HepG2 (cell line): Measurements from ENCODE around the gene FAM229A. TPM values are rescaled to one million over a fixed set of nuclear protein-coding genes. Genes with fewer than 3 reads are reported as not detected.

Experiments
- ADNP ChIP-seq: sonication (generic); formaldehyde crosslinking; IDR thresholded peaks from 2 replicates; pipeline ENCODE4 v1.4.0; 2020; ENCODE audit warnings: missing genetic modification reagents
- HES4 ChIP-seq: sonication (generic); formaldehyde crosslinking; IDR thresholded peaks from 2 replicates; pipeline ENCODE4 v1.9.0; 2021; ENCODE audit warnings: mild to moderate bottlenecking, missing genetic modification reagents, borderline replicate concordance
- HOXA7 ChIP-seq: sonication (generic); formaldehyde crosslinking; IDR thresholded peaks from 2 replicates; pipeline ENCODE4 v1.8.1; 2022; ENCODE audit warnings: mild to moderate bottlenecking, missing genetic modification reagents, moderate library complexity
- KAT7 ChIP-seq: IDR thresholded peaks from 2 replicates; pipeline ENCODE4 v1.6.1; 2018; ENCODE audit warnings: borderline replicate concordance, missing compliant biosample characterization
- MTA3 ChIP-seq: sonication (generic); formaldehyde crosslinking; IDR thresholded peaks from 2 replicates; pipeline ENCODE4 v1.4.0; 2020; ENCODE audit warnings: missing genetic modification reagents
- MTF2 ChIP-seq: sonication (generic); formaldehyde crosslinking; IDR thresholded peaks from 2 replicates; pipeline ENCODE4 v1.5.0; 2020; ENCODE audit warnings: missing genetic modification reagents, borderline replicate concordance
- POLR2AphosphoS5 ChIP-seq: IDR thresholded peaks from 2 replicates; pipeline ENCODE4 v1.6.1; 2012; ENCODE audit warnings: low read depth, low read length
- TCF7 ChIP-seq: sonication (generic); IDR thresholded peaks from 2 replicates; pipeline ENCODE4 v1.6.1; 2016; ENCODE audit warnings: antibody characterized with exemption, low read depth
- ZNF101 ChIP-seq: sonication (generic); formaldehyde crosslinking; IDR thresholded peaks from 2 replicates; pipeline ENCODE4 v1.4.0; 2020; ENCODE audit warnings: mild to moderate bottlenecking, low read depth, missing genetic modification reagents, borderline replicate concordance
- polyA plus RNA-seq, 8 experiments: library from polyadenylated mRNA; depleted of rRNA in 3 of 8; stranded (reverse) in 7 of 8; unstranded in 1 of 8; fragments of >200 nt; fragmentation: Illumina TruSeq in 4 of 8; extraction: Trizol in 4 of 8; gene quantifications; 2 replicates each; pipeline versions ENCODE4 v1.2.1 to v1.2.3, GENCODE V29; 2011 to 2016; ENCODE audit warnings: low read depth in 4 of 8, missing spikeins in 1 of 8, mixed read lengths in 1 of 8; ENCODE audit not compliant: insufficient read depth in 1 of 8
- total RNA-seq, 5 experiments: library from RNA; depleted of rRNA; stranded (reverse); fragments of >200 nt; fragmentation: Illumina TruSeq; extraction: Trizol; gene quantifications; 2 replicates each; pipeline ENCODE4 v1.2.3, GENCODE V29; 2016; ENCODE audit warnings: low read depth in 1 of 5
- TF ChIP-seq, protein P1 (sequence below): sonication (generic); formaldehyde crosslinking; IDR thresholded peaks from 2 replicates; pipeline ENCODE4 v1.4.0; 2020; ENCODE audit warnings: missing genetic modification reagents
- TF ChIP-seq, protein P2 (sequence below): IDR thresholded peaks from 2 replicates; pipeline ENCODE4 v1.6.1; 2012; ENCODE audit warnings: inconsistent platforms
- TF ChIP-seq, protein P3 (sequence below): sonication (generic); formaldehyde crosslinking; IDR thresholded peaks from 2 replicates; pipeline ENCODE4 v1.5.0; 2020; ENCODE audit warnings: missing genetic modification reagents, mild to moderate bottlenecking, borderline replicate concordance
- TF ChIP-seq, protein P4 (sequence below): sonication (generic); formaldehyde crosslinking; IDR thresholded peaks from 2 replicates; pipeline ENCODE4 v1.5.1; 2020; ENCODE audit warnings: missing genetic modification reagents, mild to moderate bottlenecking, borderline replicate concordance

Gene FAM229A
- total and polyA plus RNA-seq, 2 of the 13 experiments (the other 11 are each of a cell fraction or from before 2014, with no cell fraction given) = 3.2 to 17.6 TPM

DNA sequence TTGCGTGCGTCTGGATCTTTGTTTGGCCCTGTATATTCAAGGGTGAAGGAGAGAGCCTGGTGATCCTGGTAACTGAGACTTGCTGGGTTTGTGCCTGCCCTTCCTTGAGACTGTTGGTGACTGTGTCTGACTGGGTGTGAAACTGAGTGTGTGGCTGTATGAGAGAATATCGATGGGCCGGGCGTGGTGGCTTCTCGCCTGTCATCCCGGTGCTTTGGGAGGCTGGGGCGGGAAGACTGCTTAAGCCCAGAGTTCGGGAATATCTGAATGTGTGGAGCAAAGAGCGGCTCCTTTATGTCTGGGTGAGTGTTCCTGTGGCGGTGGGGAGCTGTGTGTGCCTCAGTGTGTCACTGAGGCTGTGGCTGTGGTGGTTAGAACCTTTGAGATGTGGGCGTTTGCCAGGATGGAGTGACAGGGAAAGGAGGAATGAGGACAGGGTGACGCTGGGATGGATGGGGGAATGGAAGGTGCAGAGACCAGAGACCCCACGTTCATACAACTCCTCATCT lies 23.6 kb downstream of the FAM229A start (continued):
- TF ChIP-seq POLR2AphosphoS5 (no peak), KAT7 (CRISPR knock-in tag) (no peak), HES4 (no peak), ADNP (CRISPR knock-in tag) (no peak), ZNF101 (no peak), TCF7 (0 out of 2 replicates have a peak, but pooled peaks have one; percentile 15), HOXA7 (CRISPR knock-in tag) (no peak), MTF2 (CRISPR knock-in tag) (0 out of 2 replicates have a peak, but pooled peaks have one; percentile 2), MTA3 (CRISPR knock-in tag) (no peak)
- TF ChIP-seq, protein P1, sequence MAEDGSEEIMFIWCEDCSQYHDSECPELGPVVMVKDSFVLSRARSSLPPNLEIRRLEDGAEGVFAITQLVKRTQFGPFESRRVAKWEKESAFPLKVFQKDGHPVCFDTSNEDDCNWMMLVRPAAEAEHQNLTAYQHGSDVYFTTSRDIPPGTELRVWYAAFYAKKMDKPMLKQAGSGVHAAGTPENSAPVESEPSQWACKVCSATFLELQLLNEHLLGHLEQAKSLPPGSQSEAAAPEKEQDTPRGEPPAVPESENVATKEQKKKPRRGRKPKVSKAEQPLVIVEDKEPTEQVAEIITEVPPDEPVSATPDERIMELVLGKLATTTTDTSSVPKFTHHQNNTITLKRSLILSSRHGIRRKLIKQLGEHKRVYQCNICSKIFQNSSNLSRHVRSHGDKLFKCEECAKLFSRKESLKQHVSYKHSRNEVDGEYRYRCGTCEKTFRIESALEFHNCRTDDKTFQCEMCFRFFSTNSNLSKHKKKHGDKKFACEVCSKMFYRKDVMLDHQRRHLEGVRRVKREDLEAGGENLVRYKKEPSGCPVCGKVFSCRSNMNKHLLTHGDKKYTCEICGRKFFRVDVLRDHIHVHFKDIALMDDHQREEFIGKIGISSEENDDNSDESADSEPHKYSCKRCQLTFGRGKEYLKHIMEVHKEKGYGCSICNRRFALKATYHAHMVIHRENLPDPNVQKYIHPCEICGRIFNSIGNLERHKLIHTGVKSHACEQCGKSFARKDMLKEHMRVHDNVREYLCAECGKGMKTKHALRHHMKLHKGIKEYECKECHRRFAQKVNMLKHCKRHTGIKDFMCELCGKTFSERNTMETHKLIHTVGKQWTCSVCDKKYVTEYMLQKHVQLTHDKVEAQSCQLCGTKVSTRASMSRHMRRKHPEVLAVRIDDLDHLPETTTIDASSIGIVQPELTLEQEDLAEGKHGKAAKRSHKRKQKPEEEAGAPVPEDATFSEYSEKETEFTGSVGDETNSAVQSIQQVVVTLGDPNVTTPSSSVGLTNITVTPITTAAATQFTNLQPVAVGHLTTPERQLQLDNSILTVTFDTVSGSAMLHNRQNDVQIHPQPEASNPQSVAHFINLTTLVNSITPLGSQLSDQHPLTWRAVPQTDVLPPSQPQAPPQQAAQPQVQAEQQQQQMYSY (CRISPR knock-in tag) = no peak
- TF ChIP-seq, protein P2, sequence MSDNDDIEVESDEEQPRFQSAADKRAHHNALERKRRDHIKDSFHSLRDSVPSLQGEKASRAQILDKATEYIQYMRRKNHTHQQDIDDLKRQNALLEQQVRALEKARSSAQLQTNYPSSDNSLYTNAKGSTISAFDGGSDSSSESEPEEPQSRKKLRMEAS = no peak
- TF ChIP-seq, protein P3, sequence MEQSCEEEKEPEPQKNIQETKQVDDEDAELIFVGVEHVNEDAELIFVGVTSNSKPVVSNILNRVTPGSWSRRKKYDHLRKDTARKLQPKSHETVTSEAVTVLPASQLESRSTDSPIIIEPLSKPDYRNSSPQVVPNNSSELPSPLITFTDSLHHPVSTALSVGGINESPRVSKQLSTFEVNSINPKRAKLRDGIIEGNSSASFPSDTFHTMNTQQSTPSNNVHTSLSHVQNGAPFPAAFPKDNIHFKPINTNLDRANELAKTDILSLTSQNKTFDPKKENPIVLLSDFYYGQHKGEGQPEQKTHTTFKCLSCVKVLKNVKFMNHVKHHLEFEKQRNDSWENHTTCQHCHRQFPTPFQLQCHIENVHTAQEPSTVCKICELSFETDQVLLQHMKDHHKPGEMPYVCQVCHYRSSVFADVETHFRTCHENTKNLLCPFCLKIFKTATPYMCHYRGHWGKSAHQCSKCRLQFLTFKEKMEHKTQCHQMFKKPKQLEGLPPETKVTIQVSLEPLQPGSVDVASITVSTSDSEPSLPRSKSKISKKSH (CRISPR knock-in tag) = 0 out of 2 replicates have a peak, but pooled peaks have one; percentile 17
- TF ChIP-seq, protein P4, sequence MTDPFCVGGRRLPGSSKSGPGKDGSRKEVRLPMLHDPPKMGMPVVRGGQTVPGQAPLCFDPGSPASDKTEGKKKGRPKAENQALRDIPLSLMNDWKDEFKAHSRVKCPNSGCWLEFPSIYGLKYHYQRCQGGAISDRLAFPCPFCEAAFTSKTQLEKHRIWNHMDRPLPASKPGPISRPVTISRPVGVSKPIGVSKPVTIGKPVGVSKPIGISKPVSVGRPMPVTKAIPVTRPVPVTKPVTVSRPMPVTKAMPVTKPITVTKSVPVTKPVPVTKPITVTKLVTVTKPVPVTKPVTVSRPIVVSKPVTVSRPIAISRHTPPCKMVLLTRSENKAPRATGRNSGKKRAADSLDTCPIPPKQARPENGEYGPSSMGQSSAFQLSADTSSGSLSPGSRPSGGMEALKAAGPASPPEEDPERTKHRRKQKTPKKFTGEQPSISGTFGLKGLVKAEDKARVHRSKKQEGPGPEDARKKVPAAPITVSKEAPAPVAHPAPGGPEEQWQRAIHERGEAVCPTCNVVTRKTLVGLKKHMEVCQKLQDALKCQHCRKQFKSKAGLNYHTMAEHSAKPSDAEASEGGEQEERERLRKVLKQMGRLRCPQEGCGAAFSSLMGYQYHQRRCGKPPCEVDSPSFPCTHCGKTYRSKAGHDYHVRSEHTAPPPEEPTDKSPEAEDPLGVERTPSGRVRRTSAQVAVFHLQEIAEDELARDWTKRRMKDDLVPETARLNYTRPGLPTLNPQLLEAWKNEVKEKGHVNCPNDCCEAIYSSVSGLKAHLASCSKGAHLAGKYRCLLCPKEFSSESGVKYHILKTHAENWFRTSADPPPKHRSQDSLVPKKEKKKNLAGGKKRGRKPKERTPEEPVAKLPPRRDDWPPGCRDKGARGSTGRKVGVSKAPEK (CRISPR knock-in tag) = no peak
